ENCODE results near the gene EEFSEC. TPM values are rescaled to one million over a fixed set of nuclear protein-coding genes. Genes with fewer than 3 reads are reported as not detected.

EEFSEC gene
- total RNA-seq, 1 donor from 2014 or later, result 7.1 TPM

DNA sequence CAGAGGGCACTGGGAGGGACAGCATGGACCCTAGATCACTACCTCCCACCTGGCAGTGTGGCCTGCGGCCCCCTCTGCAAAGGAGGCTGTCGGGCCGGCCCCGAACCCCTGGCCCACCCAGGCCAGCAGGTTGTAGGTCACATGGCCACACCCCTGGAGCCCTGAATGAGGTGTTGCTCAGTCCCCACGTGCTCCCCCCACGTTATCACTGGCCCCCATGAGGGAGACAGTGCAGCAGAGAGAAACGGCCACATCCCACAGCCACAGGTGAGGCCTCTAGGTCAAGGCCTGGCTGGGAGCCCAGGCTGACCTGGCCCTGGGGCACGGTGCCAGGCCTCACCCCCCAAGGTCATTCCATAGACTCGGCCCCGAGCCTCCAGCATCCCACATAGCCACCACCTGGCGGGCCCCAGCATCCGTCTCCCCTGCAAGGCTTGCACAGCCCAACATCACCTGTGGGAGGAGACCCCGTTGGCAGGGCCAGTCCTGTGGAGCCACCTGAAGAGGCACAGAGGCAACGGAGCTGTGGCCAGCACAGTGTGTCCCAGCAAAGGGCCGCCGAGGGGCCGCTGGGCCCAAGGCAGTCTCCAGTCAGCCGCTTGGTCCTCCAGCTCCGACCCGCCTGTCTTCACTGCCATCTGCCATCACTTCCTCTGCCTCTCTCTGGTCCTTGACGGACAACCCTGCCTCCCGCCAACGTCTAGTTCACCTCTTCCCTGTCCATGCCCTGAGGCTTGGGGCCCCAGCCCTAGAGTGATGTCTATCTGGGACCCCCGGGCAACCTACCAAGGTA is 260.3 kb downstream of the EEFSEC start:
- Mint-ChIP-seq H3K36me3 (ENCODE audit: low read depth, unreplicated experiment) (peaks cover under 1% of the 10 kb centered on the region), H3K4me1 (ENCODE audit: unreplicated experiment) (no peaks in the 10 kb centered on the region), H3K4me3 (ENCODE audit: unreplicated experiment) (no peak overlapping the region), H3K27me3 (ENCODE audit: unreplicated experiment) (peaks cover 16% of the 10 kb centered on the region), H3K9me3 (ENCODE audit: unreplicated experiment) (no peaks in the 10 kb centered on the region), H3K27ac (ENCODE audit: unreplicated experiment) (no peak overlapping the region)
- DNase-seq (ENCODE audit: low spot score), result no peak
- TF ChIP-seq, protein P1, sequence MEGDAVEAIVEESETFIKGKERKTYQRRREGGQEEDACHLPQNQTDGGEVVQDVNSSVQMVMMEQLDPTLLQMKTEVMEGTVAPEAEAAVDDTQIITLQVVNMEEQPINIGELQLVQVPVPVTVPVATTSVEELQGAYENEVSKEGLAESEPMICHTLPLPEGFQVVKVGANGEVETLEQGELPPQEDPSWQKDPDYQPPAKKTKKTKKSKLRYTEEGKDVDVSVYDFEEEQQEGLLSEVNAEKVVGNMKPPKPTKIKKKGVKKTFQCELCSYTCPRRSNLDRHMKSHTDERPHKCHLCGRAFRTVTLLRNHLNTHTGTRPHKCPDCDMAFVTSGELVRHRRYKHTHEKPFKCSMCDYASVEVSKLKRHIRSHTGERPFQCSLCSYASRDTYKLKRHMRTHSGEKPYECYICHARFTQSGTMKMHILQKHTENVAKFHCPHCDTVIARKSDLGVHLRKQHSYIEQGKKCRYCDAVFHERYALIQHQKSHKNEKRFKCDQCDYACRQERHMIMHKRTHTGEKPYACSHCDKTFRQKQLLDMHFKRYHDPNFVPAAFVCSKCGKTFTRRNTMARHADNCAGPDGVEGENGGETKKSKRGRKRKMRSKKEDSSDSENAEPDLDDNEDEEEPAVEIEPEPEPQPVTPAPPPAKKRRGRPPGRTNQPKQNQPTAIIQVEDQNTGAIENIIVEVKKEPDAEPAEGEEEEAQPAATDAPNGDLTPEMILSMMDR (IDR thresholded peaks at IDR 0.05; ENCODE audit: unreplicated experiment), result no peak

DNA sequence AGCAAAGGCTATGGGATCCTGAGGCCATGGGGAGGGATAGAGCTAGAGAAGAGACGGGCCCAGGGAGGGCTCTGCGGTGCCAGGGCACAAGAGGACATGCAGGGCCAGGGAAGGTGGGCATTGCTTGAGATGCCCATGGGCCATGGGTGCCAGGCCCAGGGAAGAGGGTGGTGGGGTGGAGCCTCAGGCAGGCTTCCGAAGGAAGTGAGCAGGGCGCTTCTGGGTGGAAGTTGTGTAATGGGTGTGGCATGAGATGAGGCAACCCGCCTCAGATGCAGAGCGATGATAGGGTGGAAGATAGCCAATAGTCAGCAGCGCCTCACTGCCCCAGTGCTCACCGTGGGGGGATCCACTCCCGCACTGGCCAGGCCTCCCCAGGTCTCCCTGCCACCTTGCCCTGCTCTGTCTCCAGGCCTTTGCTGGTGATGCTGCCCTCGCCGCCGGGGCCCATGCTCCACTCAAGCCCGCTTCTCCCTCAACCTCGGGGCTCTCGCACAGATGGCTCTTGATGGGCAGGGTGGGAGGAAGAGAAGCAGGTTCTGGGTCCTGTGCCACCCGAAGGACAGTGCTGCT is 262.0 kb downstream of the EEFSEC start:
- H3K36me3 Mint-ChIP-seq (ENCODE audit: low read depth, unreplicated experiment), result peaks cover 13% of the 10 kb centered on the region
- TF ChIP-seq, protein P1 (IDR thresholded peaks at IDR 0.05; ENCODE audit: unreplicated experiment), result no peak
- no peak overlapping the region for H3K4me3 Mint-ChIP-seq (ENCODE audit: unreplicated experiment)
- H3K27ac Mint-ChIP-seq (ENCODE audit: unreplicated experiment), result no peak overlapping the region
- H3K9me3 Mint-ChIP-seq (ENCODE audit: unreplicated experiment), result no peaks in the 10 kb centered on the region
- peaks cover 22% of the 10 kb centered on the region for H3K27me3 Mint-ChIP-seq (ENCODE audit: unreplicated experiment)
- peaks cover 2% of the 10 kb centered on the region for H3K4me1 Mint-ChIP-seq (ENCODE audit: unreplicated experiment)
- no peak for DNase-seq (ENCODE audit: low spot score)

GRCh38 chr3:128415773-128416577 is 262.7 kb downstream of the EEFSEC start:
- H3K9me3 Mint-ChIP-seq (ENCODE audit: unreplicated experiment), result no peaks in the 10 kb centered on the region
- DNase-seq (ENCODE audit: low spot score), result no peak
- H3K4me1 Mint-ChIP-seq (ENCODE audit: unreplicated experiment), result peaks cover 2% of the 10 kb centered on the region
- no peak overlapping the region for H3K27ac Mint-ChIP-seq (ENCODE audit: unreplicated experiment)
- TF ChIP-seq, protein P1 (IDR thresholded peaks at IDR 0.05; ENCODE audit: unreplicated experiment), result no peak
- H3K4me3 Mint-ChIP-seq (ENCODE audit: unreplicated experiment), result no peak overlapping the region
- peaks cover 22% of the 10 kb centered on the region for H3K27me3 Mint-ChIP-seq (ENCODE audit: unreplicated experiment)
- H3K36me3 Mint-ChIP-seq (ENCODE audit: low read depth, unreplicated experiment), result peaks cover 13% of the 10 kb centered on the region

DNA sequence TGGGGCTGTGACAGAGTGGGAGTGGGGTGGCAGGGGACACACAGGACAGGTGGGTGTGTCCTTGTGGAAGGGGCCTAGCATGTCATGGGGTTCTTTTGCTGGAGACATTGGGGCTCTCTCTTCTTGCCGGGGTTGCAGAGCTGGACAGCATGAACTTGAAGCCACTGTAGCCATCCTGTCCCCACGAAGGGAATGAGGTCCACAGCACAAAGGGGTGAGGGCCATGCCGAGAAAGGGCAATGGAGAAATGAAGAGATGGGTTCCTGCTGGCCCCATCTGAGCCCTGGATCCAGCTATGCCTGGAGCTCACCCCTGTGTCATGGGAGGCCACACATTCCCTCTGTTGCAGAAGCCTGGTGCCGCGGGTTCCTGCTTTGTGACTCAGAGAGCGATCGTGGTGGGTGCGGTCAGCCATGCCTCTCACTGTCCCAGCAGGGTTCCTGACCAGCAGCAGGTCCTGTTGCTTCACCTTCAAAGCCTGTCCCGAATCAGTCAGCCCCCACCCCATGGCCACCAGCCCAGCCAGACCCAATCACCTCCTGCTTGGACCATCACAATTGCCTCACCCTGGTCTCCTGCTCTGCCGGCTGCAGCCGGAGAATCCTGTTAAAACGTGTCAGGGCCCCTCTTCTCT is 263.4 kb downstream of the EEFSEC start:
- Mint-ChIP-seq H3K9me3 (ENCODE audit: unreplicated experiment) (no peaks in the 10 kb centered on the region), H3K36me3 (ENCODE audit: low read depth, unreplicated experiment) (peaks cover 13% of the 10 kb centered on the region), H3K27me3 (ENCODE audit: unreplicated experiment) (peaks cover 22% of the 10 kb centered on the region), H3K4me3 (ENCODE audit: unreplicated experiment) (no peak overlapping the region), H3K27ac (ENCODE audit: unreplicated experiment) (no peak overlapping the region), H3K4me1 (ENCODE audit: unreplicated experiment) (peaks cover 2% of the 10 kb centered on the region)
- DNase-seq (ENCODE audit: low spot score), result no peak
- TF ChIP-seq, protein P1 (IDR thresholded peaks at IDR 0.05; ENCODE audit: unreplicated experiment), result no peak
